ENCODE results near the gene ULBP2. TPM values are rescaled to one million over a fixed set of nuclear protein-coding genes. Genes with fewer than 3 reads are reported as not detected.
"Not testable (repeated sequence)": the region's sequence is repeated elsewhere in the genome, so short reads cannot be mapped to it uniquely, and the experiment has no call there.

ULBP2 gene
- total RNA-seq, 3 donors from 2014 or later (not counting 1 experiment from before 2014, with no cell fraction given): 0.98 to 2.4 (median 2.4) TPM

- Histone ChIP-seq H3K27me3 (ENCODE audit: control insufficient read depth, insufficient read depth, low read length) (no peaks in the 10 kb centered on the region), H3K4me3 (ENCODE audit: low read length) (no peak overlapping the region), H3K27ac (ENCODE audit: low read length) (no peak overlapping the region), H3K36me3 (ENCODE audit: control insufficient read depth, insufficient read depth, low read length) (no peaks in the 10 kb centered on the region), H3K4me1 (ENCODE audit: control insufficient read depth, insufficient read depth, low read length) (no peaks in the 10 kb centered on the region), H3K9me3 (ENCODE audit: control insufficient read depth, insufficient read depth, low read length) (no peaks in the 10 kb centered on the region)
- ATAC-seq (no peak), DNase-seq (no peak)
- Mint-ChIP-seq H3K9me3 (no peaks in the 10 kb centered on the region), H3K27me3 (ENCODE audit: low read depth in 2 of 2) (peaks cover 37 to 43% of the 10 kb centered on the region in 2 donors), H3K27ac (no peak overlapping the region), H3K36me3 (no peaks in the 10 kb centered on the region), H3K4me1 (no peaks in the 10 kb centered on the region), H3K4me3 (no peak overlapping the region)
- 84% methylated on average over 10 of the region's 10 CpGs for WGBS (ENCODE audit: insufficient coverage)
- TF ChIP-seq, protein P1, sequence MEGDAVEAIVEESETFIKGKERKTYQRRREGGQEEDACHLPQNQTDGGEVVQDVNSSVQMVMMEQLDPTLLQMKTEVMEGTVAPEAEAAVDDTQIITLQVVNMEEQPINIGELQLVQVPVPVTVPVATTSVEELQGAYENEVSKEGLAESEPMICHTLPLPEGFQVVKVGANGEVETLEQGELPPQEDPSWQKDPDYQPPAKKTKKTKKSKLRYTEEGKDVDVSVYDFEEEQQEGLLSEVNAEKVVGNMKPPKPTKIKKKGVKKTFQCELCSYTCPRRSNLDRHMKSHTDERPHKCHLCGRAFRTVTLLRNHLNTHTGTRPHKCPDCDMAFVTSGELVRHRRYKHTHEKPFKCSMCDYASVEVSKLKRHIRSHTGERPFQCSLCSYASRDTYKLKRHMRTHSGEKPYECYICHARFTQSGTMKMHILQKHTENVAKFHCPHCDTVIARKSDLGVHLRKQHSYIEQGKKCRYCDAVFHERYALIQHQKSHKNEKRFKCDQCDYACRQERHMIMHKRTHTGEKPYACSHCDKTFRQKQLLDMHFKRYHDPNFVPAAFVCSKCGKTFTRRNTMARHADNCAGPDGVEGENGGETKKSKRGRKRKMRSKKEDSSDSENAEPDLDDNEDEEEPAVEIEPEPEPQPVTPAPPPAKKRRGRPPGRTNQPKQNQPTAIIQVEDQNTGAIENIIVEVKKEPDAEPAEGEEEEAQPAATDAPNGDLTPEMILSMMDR (IDR thresholded peaks at IDR 0.05): no peak
- intact Hi-C loops (cut with micrococcal nuclease): no loop called here
These were observed 25.6 kb upstream of the ULBP2 start for GRCh38 chr6:149915970-149916865.

DNA sequence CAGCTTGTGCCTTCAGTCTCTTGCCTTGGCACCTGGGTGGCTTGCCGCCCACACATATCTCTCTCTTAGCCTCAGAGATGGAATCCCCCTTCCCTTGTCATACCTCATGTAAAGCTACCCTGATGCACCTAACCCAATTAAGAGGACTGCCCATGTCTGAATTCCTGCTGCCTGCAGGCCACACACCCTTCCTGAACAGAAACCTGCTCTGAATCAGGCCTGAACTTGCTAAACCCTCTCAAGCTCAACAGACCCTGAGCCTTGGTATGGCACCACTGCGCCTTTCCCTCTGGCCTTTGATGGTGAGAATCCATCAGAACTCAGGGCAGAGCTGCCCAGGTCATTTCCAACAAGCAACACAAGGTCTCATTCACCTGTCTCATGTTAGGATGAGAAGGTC, 24.1 kb upstream of the ULBP2 start:
- WGBS (ENCODE audit: insufficient coverage): 79% methylated on average over 2 of the region's 2 CpGs
- intact Hi-C loops (cut with micrococcal nuclease): no loop called here
- DNase-seq: no peak
- peaks cover 43% of the 10 kb centered on the region in 2 donors for H3K27me3 Mint-ChIP-seq (ENCODE audit: low read depth in 2 of 2)
- H3K9me3 ChIP-seq (ENCODE audit: control insufficient read depth, insufficient read depth, low read length): no peaks in the 10 kb centered on the region
- H3K27ac Mint-ChIP-seq: no peak overlapping the region
- peaks cover 12% of the 10 kb centered on the region for H3K27me3 ChIP-seq (ENCODE audit: control insufficient read depth, insufficient read depth, low read length)
- H3K4me1 ChIP-seq (ENCODE audit: control insufficient read depth, insufficient read depth, low read length): peaks cover 5% of the 10 kb centered on the region
- no peaks in the 10 kb centered on the region for H3K36me3 ChIP-seq (ENCODE audit: control insufficient read depth, insufficient read depth, low read length)
- no peak overlapping the region for H3K4me3 Mint-ChIP-seq
- H3K4me3 ChIP-seq (ENCODE audit: low read length): no peak overlapping the region
- H3K4me1 Mint-ChIP-seq: peaks cover 0 to 9% of the 10 kb centered on the region in 2 donors
- TF ChIP-seq, protein P1 (IDR thresholded peaks at IDR 0.05): no peak
- no peaks in the 10 kb centered on the region for H3K9me3 Mint-ChIP-seq
- no peak overlapping the region for H3K27ac ChIP-seq (ENCODE audit: low read length)
- no peaks in the 10 kb centered on the region for H3K36me3 Mint-ChIP-seq
- ATAC-seq: no peak

DNA sequence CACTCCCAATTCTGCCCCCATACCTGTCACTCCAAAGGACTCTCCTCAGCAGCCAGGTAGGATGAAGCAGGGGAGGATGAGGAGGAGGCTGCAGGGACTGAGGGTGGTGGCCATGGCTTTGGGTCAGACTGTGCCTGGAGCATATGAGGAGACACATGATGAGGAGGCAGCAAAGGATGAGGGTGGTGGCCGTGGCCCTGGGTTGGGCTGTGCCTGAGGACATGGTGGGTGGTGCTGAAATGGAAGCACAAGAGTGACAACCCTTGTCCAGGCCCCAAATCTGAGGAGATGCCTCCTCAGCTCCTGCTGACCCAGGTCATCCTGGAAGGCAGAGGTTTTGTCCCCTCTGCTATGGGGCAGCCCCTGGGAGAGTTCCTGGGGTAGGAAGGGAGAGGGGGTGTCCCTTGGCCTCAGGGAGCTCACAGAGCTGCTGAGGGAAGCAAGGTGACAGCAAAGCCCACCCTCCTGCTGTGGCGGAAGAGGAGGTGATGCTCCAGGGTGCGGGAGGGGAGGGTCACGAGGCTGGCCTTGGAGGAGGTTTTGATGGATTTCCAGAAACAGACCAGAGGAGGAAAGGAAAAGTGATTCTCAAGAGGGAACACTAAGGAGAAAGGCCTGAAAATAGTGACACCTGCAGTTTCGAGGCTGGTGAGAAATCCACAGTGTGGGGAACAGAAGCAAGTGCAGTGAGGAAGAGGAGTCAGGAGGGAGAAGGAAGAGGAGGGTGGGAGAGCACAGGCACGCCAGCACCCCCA, 23.5 kb upstream of the ULBP2 start:
- H3K4me1 Mint-ChIP-seq: peaks cover 6 to 15% of the 10 kb centered on the region in 2 donors
- Histone ChIP-seq H3K9me3 (ENCODE audit: control insufficient read depth, insufficient read depth, low read length) (no peaks in the 10 kb centered on the region), H3K4me1 (ENCODE audit: control insufficient read depth, insufficient read depth, low read length) (peaks cover 11% of the 10 kb centered on the region), H3K36me3 (ENCODE audit: control insufficient read depth, insufficient read depth, low read length) (no peaks in the 10 kb centered on the region), H3K27me3 (ENCODE audit: control insufficient read depth, insufficient read depth, low read length) (peaks cover 17% of the 10 kb centered on the region), H3K27ac (ENCODE audit: low read length) (no peak overlapping the region), H3K4me3 (ENCODE audit: low read length) (no peak overlapping the region)
- WGBS (ENCODE audit: insufficient coverage): 84% methylated on average over 6 of the region's 6 CpGs
- H3K4me3 Mint-ChIP-seq: no peak overlapping the region
- no peak overlapping the region for H3K27ac Mint-ChIP-seq
- no peak for DNase-seq
- no peaks in the 10 kb centered on the region for H3K36me3 Mint-ChIP-seq
- peaks cover 44 to 50% of the 10 kb centered on the region in 2 donors for H3K27me3 Mint-ChIP-seq (ENCODE audit: low read depth in 2 of 2)
- intact Hi-C loops (cut with micrococcal nuclease): no loop called here
- ATAC-seq: no peak
- no peaks in the 10 kb centered on the region for H3K9me3 Mint-ChIP-seq
- TF ChIP-seq, protein P1 (IDR thresholded peaks at IDR 0.05): no peak

GRCh38 chr6:149919126-149919833, 22.5 kb upstream of the ULBP2 start:
- H3K4me3 Mint-ChIP-seq; H3K9me3 ChIP-seq (ENCODE audit: control insufficient read depth, insufficient read depth, low read length); intact Hi-C loops (cut with micrococcal nuclease); H3K4me3 ChIP-seq (ENCODE audit: low read length); H3K27ac ChIP-seq (ENCODE audit: low read length); H3K36me3 ChIP-seq (ENCODE audit: control insufficient read depth, insufficient read depth, low read length); ATAC-seq; H3K27ac Mint-ChIP-seq; H3K36me3 Mint-ChIP-seq; H3K9me3 Mint-ChIP-seq: not testable (repeated sequence)
- Mint-ChIP-seq H3K27me3 (ENCODE audit: low read depth in 2 of 2) (peaks cover 49 to 60% of the 10 kb centered on the region in 2 donors), H3K4me1 (peaks cover 11 to 20% of the 10 kb centered on the region in 2 donors)
- DNase-seq: peak in 1 of 2 donors; percentile 3
- Histone ChIP-seq H3K4me1 (ENCODE audit: control insufficient read depth, insufficient read depth, low read length) (peaks cover 16% of the 10 kb centered on the region), H3K27me3 (ENCODE audit: control insufficient read depth, insufficient read depth, low read length) (peaks cover 25% of the 10 kb centered on the region)
- 75% methylated on average over 7 of the region's 11 CpGs for WGBS (ENCODE audit: insufficient coverage)
